GM12874 (cell line): ENCODE data around the gene AMH.
A peak's percentile ranks its signal among the peaks of the same experiment; 100 is the strongest.

ENCODE experiments used
- CTCF ChIP-seq: IDR thresholded peaks from 2 replicates; pipeline ENCODE4 v1.5.1; 2011; ENCODE audit warnings: low read depth, mild to moderate bottlenecking, control low read depth, low read length, moderate library complexity; ENCODE audit not compliant: insufficient read depth

AMH gene

DNA sequence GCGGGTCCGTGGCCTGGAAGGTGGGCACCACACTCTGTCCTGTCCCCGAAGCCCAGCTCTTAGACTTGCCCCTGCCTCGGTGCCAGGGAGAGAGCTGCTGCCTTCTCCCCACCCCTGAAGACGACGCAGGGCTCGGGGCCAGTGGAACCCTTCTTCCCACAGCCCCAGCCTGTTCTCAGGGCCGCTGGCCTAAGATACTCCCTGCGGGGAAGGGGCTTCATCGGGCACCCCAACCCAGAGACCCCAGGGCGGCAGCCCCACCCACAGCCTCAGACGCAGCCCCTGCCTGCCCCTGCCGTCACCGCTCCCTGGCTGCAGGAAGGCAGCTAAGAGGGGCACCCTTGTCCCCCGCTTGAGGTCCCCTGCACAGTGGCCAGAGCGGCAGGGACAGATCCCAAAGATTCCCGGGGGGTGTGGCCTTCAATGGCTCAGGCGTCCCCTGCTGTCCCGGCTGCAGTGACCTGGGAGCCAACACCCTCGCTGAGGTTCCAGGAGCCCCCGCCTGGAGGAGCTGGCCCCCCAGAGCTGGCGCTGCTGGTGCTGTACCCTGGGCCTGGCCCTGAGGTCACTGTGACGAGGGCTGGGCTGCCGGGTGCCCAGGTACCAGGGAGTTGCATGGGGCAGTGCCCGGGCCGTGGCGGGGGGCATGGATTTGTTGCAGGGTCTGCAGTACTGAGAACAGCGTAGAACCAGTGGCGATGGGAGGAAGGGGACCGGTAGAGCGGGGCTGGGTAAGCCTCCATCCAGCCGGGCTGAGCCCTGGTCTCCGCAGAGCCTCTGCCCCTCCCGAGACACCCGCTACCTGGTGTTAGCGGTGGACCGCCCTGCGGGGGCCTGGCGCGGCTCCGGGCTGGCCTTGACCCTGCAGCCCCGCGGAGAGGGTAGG, 1.0 kb downstream of the AMH start:
- no peak for TF ChIP-seq CTCF

DNA sequence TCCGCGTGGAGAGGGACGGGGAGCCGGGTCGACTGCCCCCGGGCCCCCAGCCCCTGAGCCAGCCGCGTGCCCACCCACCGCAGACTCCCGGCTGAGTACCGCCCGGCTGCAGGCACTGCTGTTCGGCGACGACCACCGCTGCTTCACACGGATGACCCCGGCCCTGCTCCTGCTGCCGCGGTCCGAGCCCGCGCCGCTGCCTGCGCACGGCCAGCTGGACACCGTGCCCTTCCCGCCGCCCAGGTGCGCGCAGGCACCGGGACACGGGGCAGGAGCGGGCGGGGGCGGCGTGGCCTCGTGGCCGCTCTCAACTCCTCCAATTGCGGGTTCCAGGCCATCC, 1.6 kb downstream of the AMH start:
- TF ChIP-seq CTCF, result no peak

DNA sequence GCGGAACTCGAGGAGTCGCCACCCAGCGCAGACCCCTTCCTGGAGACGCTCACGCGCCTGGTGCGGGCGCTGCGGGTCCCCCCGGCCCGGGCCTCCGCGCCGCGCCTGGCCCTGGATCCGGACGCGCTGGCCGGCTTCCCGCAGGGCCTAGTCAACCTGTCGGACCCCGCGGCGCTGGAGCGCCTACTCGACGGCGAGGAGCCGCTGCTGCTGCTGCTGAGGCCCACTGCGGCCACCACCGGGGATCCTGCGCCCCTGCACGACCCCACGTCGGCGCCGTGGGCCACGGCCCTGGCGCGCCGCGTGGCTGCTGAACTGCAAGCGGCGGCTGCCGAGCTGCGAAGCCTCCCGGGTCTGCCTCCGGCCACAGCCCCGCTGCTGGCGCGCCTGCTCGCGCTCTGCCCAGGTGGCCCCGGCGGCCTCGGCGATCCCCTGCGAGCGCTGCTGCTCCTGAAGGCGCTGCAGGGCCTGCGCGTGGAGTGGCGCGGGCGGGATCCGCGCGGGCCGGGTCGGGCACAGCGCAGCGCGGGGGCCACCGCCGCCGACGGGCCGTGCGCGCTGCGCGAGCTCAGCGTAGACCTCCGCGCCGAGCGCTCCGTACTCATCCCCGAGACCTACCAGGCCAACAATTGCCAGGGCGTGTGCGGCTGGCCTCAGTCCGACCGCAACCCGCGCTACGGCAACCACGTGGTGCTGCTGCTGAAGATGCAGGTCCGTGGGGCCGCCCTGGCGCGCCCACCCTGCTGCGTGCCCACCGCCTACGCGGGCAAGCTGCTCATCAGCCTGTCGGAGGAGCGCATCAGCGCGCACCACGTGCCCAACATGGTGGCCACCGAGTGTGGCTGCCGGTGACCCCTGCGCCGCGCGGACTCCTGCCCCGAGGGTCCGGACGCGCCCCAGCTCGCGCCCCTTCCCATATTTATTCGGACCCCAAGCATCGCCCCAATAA, 2.3 kb downstream of the AMH start:
- no peak for TF ChIP-seq CTCF

GRCh38 chr19:2252055-2252796, 3.1 kb downstream of the AMH start:
- TF ChIP-seq CTCF, result no peak

DNA sequence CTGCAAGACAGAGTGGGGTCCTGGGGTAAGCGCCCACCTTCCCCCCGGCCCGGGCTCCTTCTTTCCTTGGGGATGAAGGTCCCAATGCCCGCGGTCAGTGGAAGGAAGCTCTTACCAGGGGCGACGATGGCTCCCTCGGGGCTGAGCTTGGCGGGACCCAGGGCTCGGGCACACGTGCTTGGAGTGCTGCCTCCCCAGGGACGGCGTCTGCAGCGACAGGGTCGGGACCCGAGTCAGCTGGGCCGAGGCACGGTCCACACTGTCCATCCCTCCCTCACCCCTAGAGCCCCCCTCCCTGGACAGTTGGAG, 3.6 kb downstream of the AMH start:
- no peak for TF ChIP-seq CTCF

DNA sequence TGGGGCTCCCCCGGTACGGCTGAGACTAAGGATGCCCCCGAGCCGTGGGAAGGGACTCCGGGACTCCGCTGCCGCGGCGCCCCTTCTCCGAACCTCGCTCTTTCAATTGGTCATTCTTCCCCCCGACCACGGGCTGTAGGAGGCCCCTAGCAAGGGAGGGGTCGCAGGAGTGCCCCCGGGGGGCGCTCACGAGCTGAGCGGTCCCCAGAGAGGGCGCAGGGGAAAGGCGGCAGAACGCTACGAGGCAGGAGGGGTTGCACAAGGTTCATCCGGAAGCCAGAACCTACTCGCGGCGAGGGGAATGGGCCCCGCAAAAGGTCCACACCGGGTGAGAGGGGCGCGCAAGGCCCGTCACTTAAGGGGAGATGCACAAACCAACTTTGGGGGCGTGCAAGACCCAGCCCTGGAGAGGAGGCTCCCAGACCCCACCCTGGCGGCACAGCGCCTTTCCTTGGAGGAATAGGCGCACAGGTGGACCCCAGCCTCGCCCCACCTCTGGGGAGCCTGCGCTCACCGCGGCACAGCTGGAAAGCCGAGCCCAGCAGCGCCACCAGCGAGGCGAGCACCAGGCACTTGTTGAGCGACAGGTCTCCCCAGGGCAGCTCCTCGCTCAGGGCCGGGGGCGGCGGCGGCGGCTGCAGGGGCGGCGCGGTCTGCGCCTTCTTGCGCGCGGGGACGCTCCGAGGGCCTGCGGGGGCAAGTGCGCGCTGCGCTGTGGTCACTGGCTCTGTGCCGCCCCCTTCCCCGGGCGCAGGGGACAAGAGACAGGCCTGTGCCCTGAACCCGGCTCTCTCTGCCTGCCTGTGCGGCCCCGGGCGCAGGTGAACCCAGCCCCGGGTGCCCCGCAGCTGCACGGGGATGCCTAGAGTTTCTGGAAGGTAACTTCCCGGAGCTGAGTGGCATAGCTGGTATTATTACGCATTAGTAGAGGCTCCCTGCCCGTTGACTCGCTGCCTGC, 4.3 kb downstream of the AMH start:
- TF ChIP-seq CTCF, result peak; percentile 44; the same call in 1 of the 2 replicates
